NB4 (cell line): ENCODE data around the gene TNFRSF1A.

Experiments used
- DNase-seq: peaks from one replicate; pipeline ENCODE4 v3.0.0; 2010; ENCODE audit warnings: low read depth
- H3K4me3 ChIP-seq: one replicate; pipeline ENCODE4 v1.5.1; 2011; ENCODE audit warnings: mild to moderate bottlenecking, low read depth, low read length, moderate library complexity
- CTCF ChIP-seq: IDR thresholded peaks from one replicate; pipeline ENCODE4 v1.5.1; 2012; ENCODE audit warnings: low read depth, low read length
- MYC ChIP-seq: IDR thresholded peaks from 2 replicates; pipeline ENCODE4 v1.6.1; 2011; ENCODE audit warnings: low read depth, low read length
- POLR2A ChIP-seq: IDR thresholded peaks from 2 replicates; pipeline ENCODE4 v1.6.1; 2011; ENCODE audit warnings: mild to moderate bottlenecking; ENCODE audit not compliant: insufficient read length; ENCODE audit errors: extremely low read depth
- TF ChIP-seq, protein P1 (sequence below): IDR thresholded peaks from 2 replicates; pipeline ENCODE4 v1.6.1; 2011; ENCODE audit warnings: low read depth, low read length

Gene TNFRSF1A

GRCh38 chr12:6306599-6307220 lies 35.2 kb downstream of the TNFRSF1A start:
- no peak for DNase-seq
- TF ChIP-seq CTCF = no peak
- TF ChIP-seq MYC = no peak
- TF ChIP-seq, protein P1, sequence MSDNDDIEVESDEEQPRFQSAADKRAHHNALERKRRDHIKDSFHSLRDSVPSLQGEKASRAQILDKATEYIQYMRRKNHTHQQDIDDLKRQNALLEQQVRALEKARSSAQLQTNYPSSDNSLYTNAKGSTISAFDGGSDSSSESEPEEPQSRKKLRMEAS = no peak
- no peak for TF ChIP-seq POLR2A
- H3K4me3 ChIP-seq = no peak overlapping the region

- no peak for TF ChIP-seq CTCF
- TF ChIP-seq POLR2A = no peak
- no peak for TF ChIP-seq MYC
- TF ChIP-seq, protein P1 = no peak
- no peak for DNase-seq
These were observed 35.7 kb downstream of the TNFRSF1A start for GRCh38 chr12:6306151-6306550.

DNA sequence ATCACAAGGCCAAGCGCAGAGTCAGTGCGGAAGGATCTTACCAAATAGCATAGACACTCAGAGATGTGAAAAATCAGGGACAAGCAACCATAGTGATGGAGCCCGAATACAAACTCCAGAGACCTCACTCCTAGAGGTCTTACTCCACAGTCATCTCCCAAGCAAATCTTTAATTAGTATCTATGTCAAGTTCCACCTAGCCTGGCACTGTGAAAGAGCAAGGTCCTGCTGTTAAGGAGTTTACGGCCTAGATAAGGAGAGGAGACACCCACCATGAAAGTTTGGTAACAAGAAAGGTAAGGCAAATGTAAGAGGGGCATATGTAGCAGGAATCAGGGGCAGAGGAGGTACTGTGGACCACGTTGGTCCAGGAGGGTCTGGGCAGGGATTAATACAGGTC lies 38.8 kb downstream of the TNFRSF1A start:
- no peak for DNase-seq
- TF ChIP-seq MYC (no peak), POLR2A (no peak), CTCF (no peak)
- TF ChIP-seq, protein P1 = no peak
- H3K4me3 ChIP-seq = no peak overlapping the region

More at GRCh38 chr12:6306151-6306550, 35.7 kb downstream of the TNFRSF1A start:
- no peak overlapping the region for H3K4me3 ChIP-seq

- DNase-seq = no peak
- no peak overlapping the region for H3K4me3 ChIP-seq
- TF ChIP-seq MYC (no peak), CTCF (no peak), POLR2A (no peak)
- TF ChIP-seq, protein P1 = no peak
These were observed 39.3 kb downstream of the TNFRSF1A start for GRCh38 chr12:6302621-6303020.

- TF ChIP-seq CTCF (no peak), POLR2A (no peak), MYC (no peak)
- TF ChIP-seq, protein P1 = no peak
- no peak overlapping the region for H3K4me3 ChIP-seq
- no peak for DNase-seq
These were observed 40.2 kb downstream of the TNFRSF1A start for GRCh38 chr12:6301721-6302120.
